Measurements from ENCODE around the gene PCBP3. TPM values are rescaled to one million over a fixed set of nuclear protein-coding genes. Genes with fewer than 3 reads are reported as not detected.
"Not testable (repeated sequence)": the region's sequence is repeated elsewhere in the genome, so short reads cannot be mapped to it uniquely, and the experiment has no call there.

PCBP3 gene
- total RNA-seq, 2 experiments from 2014 or later, result 3.4 to 3.8 TPM

GRCh38 chr21:45719177-45719802, 75.8 kb downstream of the PCBP3 start:
- POLR2A ChIA-PET, result no interaction called here
- H3K4me3 Mint-ChIP-seq, result no peak overlapping the region
- intact Hi-C loops (cut with DNase I, micrococcal nuclease), result no loop called here

GRCh38 chr21:45720204-45720603, 76.7 kb downstream of the PCBP3 start:
- ATAC-seq (ENCODE audit: poor library complexity); H3K36me3 ChIP-seq (ENCODE audit: insufficient read depth, low read length): not testable (repeated sequence)

More at GRCh38 chr21:45719177-45719802, 75.8 kb downstream of the PCBP3 start:
- Histone ChIP-seq H3K27me3 (ENCODE audit: control insufficient read depth in 1 of 2, insufficient read depth in 2 of 2, low read length in 2 of 2) (no peaks in the 10 kb centered on the region), H3K36me3 (ENCODE audit: insufficient read depth, low read length) (no peaks in the 10 kb centered on the region), H3K4me1 (ENCODE audit: insufficient read depth, low read length) (no peaks in the 10 kb centered on the region), H3K27ac (ENCODE audit: low read depth in 1 of 2, low read length in 2 of 2) (no peak overlapping the region), H3K4me3 (ENCODE audit: low read length) (no peak overlapping the region), H3K9me3 (ENCODE audit: control insufficient read depth in 1 of 2, insufficient read depth in 1 of 2, low read length in 2 of 2) (no peaks in the 10 kb centered on the region)
- no peaks in the 10 kb centered on the region for H3K4me1 Mint-ChIP-seq (ENCODE audit: low read depth)
- no peaks in the 10 kb centered on the region for H3K27me3 Mint-ChIP-seq
- no peak for TF ChIP-seq CTCF (IDR thresholded peaks at IDR 0.05)
- peaks cover 8% of the 10 kb centered on the region for H3K36me3 Mint-ChIP-seq (ENCODE audit: low read depth)
- ATAC-seq (ENCODE audit: poor library complexity), result no peak
- H3K9me3 Mint-ChIP-seq, result peaks cover 3% of the 10 kb centered on the region
- CTCF ChIA-PET, result no interaction called here
- no peak for DNase-seq
- H3K27ac Mint-ChIP-seq, result no peak overlapping the region

GRCh38 chr21:45721671-45722070, 78.1 kb downstream of the PCBP3 start:
- ChIA-PET POLR2A (no interaction called here), CTCF (no interaction called here)
- Mint-ChIP-seq H3K4me1 (ENCODE audit: low read depth) (no peaks in the 10 kb centered on the region), H3K27me3 (no peaks in the 10 kb centered on the region), H3K36me3 (ENCODE audit: low read depth) (no peaks in the 10 kb centered on the region), H3K27ac (no peak overlapping the region), H3K4me3 (no peak overlapping the region), H3K9me3 (no peaks in the 10 kb centered on the region)
- ATAC-seq (ENCODE audit: poor library complexity), result no peak
- TF ChIP-seq CTCF (IDR thresholded peaks at IDR 0.05), result no peak
- no peak for DNase-seq
- no peak overlapping the region for H3K27ac ChIP-seq (ENCODE audit: low read depth in 1 of 2, low read length in 2 of 2)
- H3K36me3 ChIP-seq (ENCODE audit: insufficient read depth, low read length), result no peaks in the 10 kb centered on the region
- H3K4me1 ChIP-seq (ENCODE audit: insufficient read depth, low read length), result no peaks in the 10 kb centered on the region
- intact Hi-C loops (cut with DNase I, micrococcal nuclease), result no loop called here
- no peaks in the 10 kb centered on the region for H3K27me3 ChIP-seq (ENCODE audit: control insufficient read depth in 1 of 2, insufficient read depth in 2 of 2, low read length in 2 of 2)
- no peak overlapping the region for H3K4me3 ChIP-seq (ENCODE audit: low read length)
- H3K9me3 ChIP-seq (ENCODE audit: control insufficient read depth in 1 of 2, insufficient read depth in 1 of 2, low read length in 2 of 2), result no peaks in the 10 kb centered on the region

More at GRCh38 chr21:45720204-45720603, 76.7 kb downstream of the PCBP3 start:
- H3K4me3 ChIP-seq (ENCODE audit: low read length); H3K36me3 Mint-ChIP-seq (ENCODE audit: low read depth); DNase-seq; intact Hi-C loops (cut with DNase I, micrococcal nuclease); CTCF ChIA-PET; H3K27me3 ChIP-seq (ENCODE audit: control insufficient read depth in 1 of 2, insufficient read depth in 2 of 2, low read length in 2 of 2); H3K4me1 ChIP-seq (ENCODE audit: insufficient read depth, low read length); H3K4me1 Mint-ChIP-seq (ENCODE audit: low read depth); H3K9me3 ChIP-seq (ENCODE audit: control insufficient read depth in 1 of 2, insufficient read depth in 1 of 2, low read length in 2 of 2); H3K27me3 Mint-ChIP-seq; H3K9me3 Mint-ChIP-seq; H3K4me3 Mint-ChIP-seq; H3K27ac ChIP-seq (ENCODE audit: low read depth in 1 of 2, low read length in 2 of 2); H3K27ac Mint-ChIP-seq; POLR2A ChIA-PET: not testable (repeated sequence)

All from CD4-positive, alpha-beta T cell (primary cell).